ENCODE data around the gene MDM2.

GRCh38 chr12:68759852-68760251 lies 48.1 kb upstream of the MDM2 start:
- TF ChIP-seq CTCF (IDR thresholded peaks at IDR 0.05) (no peak), EZH2 (IDR thresholded peaks at IDR 0.05; ENCODE audit: borderline replicate concordance, insufficient read depth, low read depth, low read length, poor library complexity, severe bottlenecking) (no peak)
